Ectodermal cell (in vitro differentiated cells): ENCODE measurements around the gene FUZ.

Experiments used
- H3K27ac ChIP-seq: 2 replicates; pipeline ENCODE4 v1.7.0; 2013; ENCODE audit warnings: mild to moderate bottlenecking, low read depth, low read length; ENCODE audit not compliant: insufficient read depth, poor library complexity, severe bottlenecking
- H3K27me3 ChIP-seq: 2 replicates; pipeline ENCODE4 v1.7.0; 2013; ENCODE audit warnings: mild to moderate bottlenecking, low read length; ENCODE audit not compliant: insufficient read depth, control insufficient read depth, poor library complexity, severe bottlenecking
- H3K36me3 ChIP-seq: one replicate; pipeline ENCODE4 v1.7.0; 2013; ENCODE audit warnings: low read length; ENCODE audit not compliant: control insufficient read depth, insufficient read depth
- H3K4me1 ChIP-seq: one replicate; pipeline ENCODE4 v1.7.0; 2013; ENCODE audit warnings: low read length; ENCODE audit not compliant: control insufficient read depth, insufficient read depth
- H3K4me3 ChIP-seq: 2 replicates; pipeline ENCODE4 v1.7.0; 2013; ENCODE audit warnings: low read depth, low read length, control low read depth; ENCODE audit not compliant: insufficient read depth
- H3K9me3 ChIP-seq: 2 replicates; pipeline ENCODE4 v1.7.0; 2013; ENCODE audit warnings: mild to moderate bottlenecking, low read length, moderate library complexity; ENCODE audit not compliant: control insufficient read depth
- WGBS, 2 experiments: methylation state at CpG; one replicate each; pipeline ENCODE4 v1.1.7; 2013; ENCODE audit warnings: missing lambda C conversion rate in 2 of 2; 5-methylcytosine and 5-hydroxymethylcytosine counted together

The FUZ gene

GRCh38 chr19:49799271-49799797 lies 13.8 kb downstream of the FUZ start:
- Histone ChIP-seq H3K27ac (no peak overlapping the region), H3K27me3 (no peaks in the 10 kb centered on the region), H3K4me3 (no peak overlapping the region), H3K36me3 (peaks cover 31% of the 10 kb centered on the region), H3K4me1 (peaks cover 14% of the 10 kb centered on the region), H3K9me3 (no peaks in the 10 kb centered on the region)
- WGBS, 2 experiments = 95% methylated on average over 28 of the region's 28 CpGs

- H3K36me3 ChIP-seq = peaks cover 32% of the 10 kb centered on the region
These were observed 14.5 kb downstream of the FUZ start for GRCh38 chr19:49798574-49798973.

DNA sequence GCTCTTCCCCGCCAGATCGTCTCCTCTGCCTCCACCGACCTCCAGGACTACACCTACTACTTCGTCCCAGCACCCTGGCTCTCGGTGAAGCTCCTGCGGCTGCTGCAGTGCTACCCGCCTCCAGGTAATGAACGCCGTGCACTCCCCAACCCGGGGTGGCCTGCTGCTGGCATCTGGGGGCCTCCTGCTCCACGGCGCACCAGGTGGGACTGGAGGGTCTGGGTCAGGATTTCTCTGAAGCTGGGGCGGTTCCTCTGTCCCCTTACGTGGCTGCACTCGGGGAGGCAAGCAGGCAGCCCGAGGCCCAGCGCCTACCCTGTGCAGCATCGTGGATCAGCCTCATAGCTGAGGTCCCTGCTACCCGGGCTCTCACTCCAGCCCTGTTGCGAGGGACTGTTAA lies 17.5 kb downstream of the FUZ start:
- Histone ChIP-seq H3K4me3 (no peak overlapping the region), H3K36me3 (peaks cover 46% of the 10 kb centered on the region), H3K4me1 (no peaks in the 10 kb centered on the region), H3K9me3 (no peaks in the 10 kb centered on the region), H3K27me3 (no peaks in the 10 kb centered on the region), H3K27ac (no peak overlapping the region)
- 94 to 97% methylated on average over 20 of the region's 20 CpGs for WGBS, 2 experiments

More at GRCh38 chr19:49798574-49798973, 14.5 kb downstream of the FUZ start:
- H3K27ac ChIP-seq = no peak overlapping the region
- no peak overlapping the region for H3K4me3 ChIP-seq
- 93 to 98% methylated on average over 11 of the region's 11 CpGs for WGBS, 2 experiments
- H3K9me3 ChIP-seq = no peaks in the 10 kb centered on the region
- no peaks in the 10 kb centered on the region for H3K27me3 ChIP-seq
- H3K4me1 ChIP-seq = peaks cover 14% of the 10 kb centered on the region

GRCh38 chr19:49793561-49793840 lies 19.6 kb downstream of the FUZ start:
- WGBS, 2 experiments = 94 to 98% methylated on average over 6 of the region's 6 CpGs
- Histone ChIP-seq H3K27ac (no peak overlapping the region), H3K9me3 (no peaks in the 10 kb centered on the region), H3K27me3 (no peaks in the 10 kb centered on the region), H3K36me3 (peaks cover 39% of the 10 kb centered on the region), H3K4me3 (no peak overlapping the region), H3K4me1 (no peaks in the 10 kb centered on the region)

DNA sequence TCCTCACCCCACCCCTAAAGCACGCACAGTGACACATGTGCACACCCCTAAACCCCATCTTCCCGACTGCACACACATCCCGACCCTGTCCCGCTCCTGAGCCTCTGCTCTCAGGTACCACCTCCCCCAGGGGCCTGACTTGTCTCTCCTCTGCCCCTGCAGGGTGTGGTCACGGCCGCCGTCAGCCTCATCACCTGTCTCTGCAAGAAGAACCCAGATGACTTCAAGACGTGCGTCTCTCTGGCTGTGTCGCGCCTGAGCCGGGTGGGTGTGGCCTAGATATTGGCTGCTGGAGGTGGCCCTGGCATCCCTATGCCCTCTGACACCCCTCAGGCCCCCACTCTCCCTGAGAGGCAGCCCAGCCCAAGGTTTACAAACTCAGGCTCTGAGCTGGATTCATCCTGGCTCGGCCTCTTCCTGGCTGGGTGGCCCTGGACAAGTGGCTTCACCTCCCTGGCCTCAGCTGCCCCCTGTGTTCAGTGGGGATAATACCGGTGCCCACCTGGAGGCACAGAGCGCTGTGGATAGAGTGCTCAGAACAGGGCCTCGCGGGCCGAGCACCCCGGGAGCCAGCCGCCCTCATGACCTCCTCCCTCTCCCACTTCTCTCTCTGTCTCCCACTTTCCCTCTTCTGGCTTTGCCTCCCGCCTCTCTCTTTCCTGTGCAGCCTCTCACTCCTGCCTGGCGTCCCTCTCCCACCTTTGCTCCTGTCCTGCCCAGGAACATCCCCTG lies 20.1 kb downstream of the FUZ start:
- H3K9me3 ChIP-seq = no peaks in the 10 kb centered on the region
- H3K27ac ChIP-seq = no peak overlapping the region
- WGBS, 2 experiments = 95 to 96% methylated on average over 22 of the region's 22 CpGs
- H3K4me1 ChIP-seq = no peaks in the 10 kb centered on the region
- H3K36me3 ChIP-seq = peaks cover 39% of the 10 kb centered on the region
- no peaks in the 10 kb centered on the region for H3K27me3 ChIP-seq
- no peak overlapping the region for H3K4me3 ChIP-seq

DNA sequence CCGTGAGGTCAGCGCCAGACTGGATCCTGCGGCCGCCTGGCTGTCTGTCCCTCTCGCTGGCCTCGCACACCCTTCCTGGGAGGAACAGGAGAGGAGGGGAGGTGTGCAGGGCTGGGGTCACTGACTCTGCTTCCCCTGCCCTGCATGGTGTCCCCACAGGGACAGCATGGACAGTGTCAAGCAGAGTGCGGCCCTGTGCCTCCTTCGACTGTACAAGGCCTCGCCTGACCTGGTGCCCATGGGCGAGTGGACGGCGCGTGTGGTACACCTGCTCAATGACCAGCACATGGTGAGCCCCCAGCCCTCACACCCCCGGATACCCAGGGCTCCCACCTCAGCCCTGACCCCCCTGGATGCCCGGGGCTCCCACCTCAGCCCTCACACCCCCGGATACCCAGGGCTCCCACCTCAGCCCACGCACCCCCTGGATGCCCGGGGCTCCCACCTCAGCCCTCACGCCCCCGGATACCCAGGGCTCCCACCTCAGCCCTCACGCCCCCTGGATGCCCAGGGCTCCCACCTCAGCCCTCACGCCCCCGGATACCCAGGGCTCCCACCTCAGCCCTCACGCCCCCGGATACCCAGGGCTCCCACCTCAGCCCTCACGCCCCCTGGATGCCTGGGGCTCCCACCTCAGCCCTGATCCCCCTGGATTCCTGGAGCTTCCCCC lies 21.2 kb downstream of the FUZ start:
- no peaks in the 10 kb centered on the region for H3K27me3 ChIP-seq
- no peaks in the 10 kb centered on the region for H3K4me1 ChIP-seq
- H3K36me3 ChIP-seq = peaks cover 37% of the 10 kb centered on the region
- H3K4me3 ChIP-seq = no peak overlapping the region
- no peaks in the 10 kb centered on the region for H3K9me3 ChIP-seq
- no peak overlapping the region for H3K27ac ChIP-seq
- WGBS, 2 experiments = 94 to 97% methylated on average over 26 of the region's 26 CpGs

- H3K4me3 ChIP-seq = no peak overlapping the region
- H3K27me3 ChIP-seq = no peaks in the 10 kb centered on the region
- no peak overlapping the region for H3K27ac ChIP-seq
- WGBS, 2 experiments = 91 to 93% methylated on average over 9 of the region's 9 CpGs
- H3K4me1 ChIP-seq = no peaks in the 10 kb centered on the region
- H3K36me3 ChIP-seq = peaks cover 29% of the 10 kb centered on the region
- no peaks in the 10 kb centered on the region for H3K9me3 ChIP-seq
These were observed 22.2 kb downstream of the FUZ start for GRCh38 chr19:49790866-49791265.

DNA sequence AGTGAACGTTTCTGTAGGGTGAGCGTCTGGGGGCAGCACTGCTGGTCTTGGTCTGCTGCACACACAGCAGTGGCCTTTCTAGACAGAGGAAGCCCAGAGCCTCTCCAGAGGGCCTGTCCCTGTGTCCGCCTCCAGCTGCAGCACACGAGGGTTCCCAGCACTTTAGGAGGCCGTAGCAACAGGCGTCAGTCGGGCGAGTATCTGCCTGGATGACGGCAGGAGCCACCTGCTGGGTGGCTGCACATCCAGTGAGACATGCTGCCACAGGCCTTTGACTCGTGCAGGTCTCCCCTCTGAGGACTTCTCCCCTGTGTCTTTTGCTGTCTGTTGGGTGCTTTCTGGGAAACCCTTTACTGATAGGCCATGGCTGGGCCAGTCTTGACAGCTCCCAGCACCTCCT lies 24.2 kb downstream of the FUZ start:
- H3K36me3 ChIP-seq = peaks cover 19% of the 10 kb centered on the region

DNA sequence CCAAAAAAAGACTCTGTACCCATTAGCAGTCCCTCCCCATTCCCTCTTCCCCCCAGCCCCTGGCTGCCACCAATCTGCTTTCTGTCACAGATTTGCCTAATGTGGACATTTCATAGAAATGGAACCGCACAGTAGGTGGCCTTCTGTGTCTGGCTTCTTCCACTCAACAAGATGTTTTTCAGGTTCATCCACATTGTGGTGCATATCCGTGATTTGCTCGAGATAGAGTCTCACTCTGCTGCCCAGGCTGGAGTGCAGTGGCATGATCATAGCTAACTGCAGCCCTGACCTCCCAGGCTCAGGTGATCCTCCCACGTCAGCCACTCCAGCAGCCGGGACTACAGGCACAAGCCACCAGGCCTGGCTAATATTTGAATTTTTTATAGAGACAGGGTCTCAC lies 25.3 kb downstream of the FUZ start:
- WGBS, 2 experiments = 93 to 94% methylated on average over 5 of the region's 5 CpGs
- Histone ChIP-seq H3K4me3 (no peak overlapping the region), H3K27me3 (no peaks in the 10 kb centered on the region), H3K4me1 (no peaks in the 10 kb centered on the region), H3K27ac (no peak overlapping the region), H3K9me3 (no peaks in the 10 kb centered on the region), H3K36me3 (peaks cover 11% of the 10 kb centered on the region)

More for the DNA sequence above, 24.2 kb downstream of the FUZ start:
- 91 to 93% methylated on average over 10 of the region's 10 CpGs for WGBS, 2 experiments
- Histone ChIP-seq H3K27ac (no peak overlapping the region), H3K4me1 (no peaks in the 10 kb centered on the region), H3K9me3 (no peaks in the 10 kb centered on the region), H3K4me3 (no peak overlapping the region), H3K27me3 (no peaks in the 10 kb centered on the region)

DNA sequence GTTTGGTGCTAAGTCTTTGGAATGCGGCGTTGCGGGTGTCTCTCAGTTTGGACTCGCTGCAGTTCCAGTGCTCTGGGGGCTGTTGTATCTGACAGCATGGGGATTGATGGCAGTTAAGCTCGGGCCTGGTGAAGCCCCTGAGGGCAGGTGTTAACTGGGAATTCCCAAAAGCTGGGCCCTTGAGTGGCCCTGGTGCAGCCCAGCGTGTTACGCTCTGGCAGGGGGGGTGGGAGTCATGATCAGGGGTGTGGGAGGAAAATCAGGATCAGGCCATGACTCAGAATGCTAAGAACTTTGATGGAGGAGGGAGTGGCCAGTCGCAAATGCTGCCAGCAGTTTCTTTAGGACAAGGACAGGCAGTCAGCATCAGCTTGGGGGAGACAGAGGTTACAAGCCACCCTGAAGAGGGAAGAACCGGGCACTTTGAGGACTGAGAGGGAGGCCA lies 26.7 kb downstream of the FUZ start:
- no peak overlapping the region for H3K4me3 ChIP-seq
- no peaks in the 10 kb centered on the region for H3K4me1 ChIP-seq
- H3K27me3 ChIP-seq = no peaks in the 10 kb centered on the region
- no peak overlapping the region for H3K27ac ChIP-seq
- WGBS, 2 experiments = 89 to 93% methylated on average over 9 of the region's 9 CpGs
- H3K9me3 ChIP-seq = no peaks in the 10 kb centered on the region
- H3K36me3 ChIP-seq = peaks cover 9% of the 10 kb centered on the region
